Stimulated activated CD4-positive, alpha-beta T cell treated with anti-CD3 and anti-CD28 coated beads, Interleukin-2, amount 100 ng/mL, for 48 hours (primary cell): Measurements from ENCODE around the gene SREBF1.

Source experiments
- DNase-seq, 2 donors: peaks; one replicate each; pipeline ENCODE4 v3.0.0-alpha.2; 2020

SREBF1 gene

DNA sequence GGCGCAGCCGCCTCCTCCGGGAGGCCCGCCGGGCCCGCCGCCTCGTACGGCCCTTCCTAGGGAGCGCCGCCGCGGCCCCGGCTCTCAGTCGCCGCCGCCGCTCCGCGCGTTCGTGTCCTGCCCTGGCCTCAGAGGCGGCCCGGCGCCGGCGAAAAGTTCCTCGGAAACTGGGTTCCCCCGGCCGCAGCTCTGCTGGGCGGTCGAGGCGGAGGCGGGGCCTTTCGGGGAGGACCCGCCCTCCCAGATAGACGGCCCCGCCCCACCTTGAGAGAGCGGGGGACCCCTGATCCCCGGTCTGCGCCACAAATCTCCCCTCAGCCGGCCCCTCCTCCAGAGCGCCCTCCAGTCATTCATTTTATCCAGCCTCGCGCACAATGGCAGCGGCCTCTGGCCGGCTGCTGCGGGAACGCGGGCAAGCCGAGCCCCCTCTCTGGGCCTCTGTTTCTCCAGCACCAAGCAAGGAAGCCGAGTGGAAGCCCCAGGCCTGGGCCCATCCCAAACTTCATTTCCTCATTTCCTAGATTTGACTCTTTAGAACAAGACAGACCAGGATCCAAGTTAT, at the start of gene SREBF1:
TSS of gene SREBF1 (minus strand) at position 169 of the 562 bp plus-strand sequence. CDS start 169 bp downstream, outside the sequence.
- DNase-seq = peak; percentile 47 to 61

DNA sequence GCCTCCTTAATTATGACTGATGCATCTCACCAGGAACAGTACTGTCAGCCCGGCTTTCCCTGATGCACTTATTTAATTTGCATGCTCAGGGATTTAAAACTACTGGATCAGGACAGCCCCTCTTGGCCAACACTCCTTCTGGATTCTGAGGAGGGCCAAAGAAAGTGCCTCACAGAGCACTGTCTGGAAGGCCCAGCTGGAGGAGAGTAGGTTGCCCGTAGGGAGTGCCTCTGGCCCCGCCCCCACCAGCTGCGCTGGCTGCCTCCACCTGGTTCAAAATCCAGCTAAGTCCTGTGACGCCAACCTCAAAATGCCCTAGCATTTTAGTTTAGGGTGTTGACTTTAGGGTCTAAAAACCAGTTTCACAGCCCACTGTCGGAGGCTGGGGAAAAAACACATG, 49.4 kb upstream of the SREBF1 start:
- DNase-seq = no peak

DNA sequence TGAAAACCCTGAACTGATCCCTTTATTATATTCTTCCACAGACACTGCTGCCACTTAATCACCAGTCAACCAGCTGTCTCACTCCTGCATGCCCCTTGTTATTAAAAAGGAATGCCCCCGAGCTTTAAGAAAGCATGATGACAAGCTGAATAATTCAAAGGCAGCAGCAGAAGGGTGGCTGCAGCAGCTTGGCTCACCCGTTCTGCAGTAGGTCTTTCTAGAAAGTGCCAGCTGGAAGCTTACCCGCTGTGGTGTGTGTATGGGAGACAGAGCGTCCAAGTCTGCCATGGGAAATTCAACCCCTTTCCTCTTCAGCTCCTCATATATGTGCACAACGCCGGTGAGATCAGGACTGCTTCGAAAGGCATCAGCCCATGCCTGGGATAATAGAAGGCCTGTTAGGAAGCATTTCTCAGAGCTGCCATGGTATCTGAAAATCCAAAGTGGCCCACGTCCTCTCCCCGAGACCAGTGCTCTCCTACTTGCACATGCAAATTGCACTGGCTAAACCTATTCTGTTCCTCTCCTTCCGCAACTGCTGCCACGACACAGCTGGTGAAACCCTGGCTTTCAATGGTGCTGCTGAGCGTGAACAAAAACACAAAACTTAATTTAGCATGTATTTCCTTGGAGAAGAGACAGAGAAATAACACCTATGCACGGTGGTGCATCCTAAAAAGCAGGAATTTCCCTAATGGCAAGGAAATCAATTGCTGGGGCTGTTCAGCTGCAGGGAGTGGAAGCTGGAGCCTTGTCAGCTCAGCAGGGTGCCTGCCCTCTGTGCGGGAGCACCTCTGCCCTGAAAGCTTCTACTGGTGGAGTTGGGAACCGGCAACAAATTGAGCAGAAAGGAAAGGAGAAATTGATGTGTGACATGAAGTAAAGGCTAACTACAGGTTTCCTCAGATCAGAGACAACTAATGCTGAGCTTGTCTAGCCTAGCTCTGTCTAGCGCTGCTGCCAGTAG, 47.9 kb upstream of the SREBF1 start:
- no peak for DNase-seq

DNA sequence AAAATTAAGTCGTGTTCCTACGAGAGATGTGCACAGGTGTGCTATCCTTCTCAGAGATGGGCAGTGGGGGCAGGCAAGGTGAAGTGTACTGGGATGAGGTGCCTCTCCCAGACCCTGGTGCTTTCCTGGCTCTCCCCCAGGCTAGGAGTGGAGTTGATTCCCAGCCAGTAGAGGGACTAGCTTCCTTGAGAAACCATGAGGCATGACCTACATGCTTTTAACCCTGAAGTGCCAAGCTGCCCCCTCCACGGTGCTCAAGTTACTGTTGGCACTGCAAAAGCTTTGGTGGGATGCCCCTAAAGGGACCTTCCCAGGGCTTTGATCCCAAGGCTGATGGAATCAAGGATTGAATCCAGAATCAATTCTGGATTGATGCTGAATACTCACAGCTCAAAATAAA, 47.0 kb upstream of the SREBF1 start:
- DNase-seq = no peak

DNA sequence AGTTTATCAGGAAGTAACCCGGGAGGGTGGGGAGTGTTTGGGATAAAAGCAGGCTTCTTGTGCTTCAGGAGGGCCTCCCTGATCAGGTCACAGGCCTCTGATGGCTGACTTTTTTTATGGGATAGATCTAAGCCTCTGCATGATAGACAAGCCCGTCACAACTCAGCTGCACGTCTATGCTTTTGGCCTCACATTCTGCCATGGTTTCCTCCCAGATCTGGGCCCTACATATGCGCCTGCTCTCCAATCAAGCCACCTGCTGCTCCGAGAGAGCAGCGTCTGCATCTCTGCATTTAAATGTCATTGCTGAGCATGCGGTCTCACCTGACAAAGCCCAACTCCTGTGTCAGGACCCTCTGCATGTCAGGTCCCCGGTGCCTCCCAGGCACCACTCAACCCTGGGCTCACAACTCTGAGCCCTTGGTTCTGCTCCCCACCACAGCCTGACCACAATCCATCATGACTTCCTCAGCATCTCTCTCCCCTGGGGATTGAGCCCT, 45.3 kb upstream of the SREBF1 start:
- no peak for DNase-seq

DNA sequence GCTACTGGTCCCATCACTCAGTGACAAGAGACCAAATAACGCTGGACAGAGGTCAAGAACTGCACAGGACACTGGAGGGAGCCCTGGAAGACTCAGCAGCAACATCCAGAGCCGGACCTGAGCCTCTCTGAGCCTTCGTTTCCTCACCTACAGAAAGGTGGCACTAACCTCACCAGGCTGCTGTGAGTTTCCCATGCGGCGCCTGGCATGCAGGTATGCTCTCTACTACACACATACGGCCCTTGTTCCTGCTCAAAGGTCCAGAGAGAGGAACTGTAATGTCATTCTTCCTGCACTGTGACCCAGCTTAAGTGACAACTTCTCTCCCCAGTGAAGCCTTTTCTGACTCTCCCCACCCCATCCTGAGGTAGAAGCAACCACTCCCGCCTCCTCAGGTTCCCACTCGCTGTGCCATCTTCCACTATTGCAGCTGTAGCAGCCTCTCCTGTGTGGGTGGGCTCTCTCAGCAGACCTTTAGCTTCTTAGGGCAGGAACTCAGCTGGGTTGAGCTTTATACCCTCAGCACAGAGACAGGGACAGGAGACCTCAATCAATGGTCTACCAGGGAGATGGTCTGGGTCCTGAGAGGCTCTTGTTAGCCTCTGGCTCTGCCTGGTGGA, 43.9 kb upstream of the SREBF1 start:
- DNase-seq = no peak

DNA sequence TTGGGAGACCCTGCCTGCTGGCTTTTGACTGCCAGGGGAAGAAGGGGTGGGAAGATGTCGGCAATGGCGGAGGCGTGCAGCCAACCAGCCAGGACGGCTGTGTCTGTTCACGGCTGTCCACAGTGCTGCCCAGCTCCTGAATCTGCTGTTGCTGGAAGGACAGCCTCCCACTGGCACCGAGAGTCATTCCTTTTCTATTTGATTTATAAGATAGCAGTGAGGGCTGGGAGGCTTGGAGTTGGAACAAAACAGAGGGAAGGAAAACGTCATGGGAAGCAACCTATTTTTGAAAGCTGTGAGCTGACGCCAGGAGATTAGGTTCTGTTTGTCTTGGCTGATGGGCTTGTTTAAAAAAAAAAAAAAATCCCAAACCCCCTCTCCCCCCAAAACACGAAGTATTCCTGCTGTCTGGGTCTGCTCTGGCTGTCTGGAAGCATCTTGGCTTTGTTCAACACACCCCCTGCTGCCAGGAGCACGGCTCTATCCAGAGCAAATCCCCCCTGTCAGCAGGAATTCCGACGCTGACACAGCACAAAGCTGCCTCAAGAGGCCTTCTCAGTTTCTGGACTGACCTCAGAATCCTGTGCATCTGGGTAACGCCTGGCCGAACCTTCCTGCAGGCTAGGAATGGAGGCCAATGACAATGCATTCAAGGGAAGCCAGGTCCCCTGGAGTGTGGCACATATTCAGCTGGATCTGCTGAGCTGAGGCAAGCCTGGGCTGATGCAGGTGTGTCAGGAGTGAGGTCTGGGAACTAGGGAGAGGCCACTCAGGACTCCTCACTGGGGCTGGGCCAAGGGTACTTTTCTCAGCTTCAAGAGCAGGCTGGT, 41.0 kb upstream of the SREBF1 start:
- DNase-seq = no peak

DNA sequence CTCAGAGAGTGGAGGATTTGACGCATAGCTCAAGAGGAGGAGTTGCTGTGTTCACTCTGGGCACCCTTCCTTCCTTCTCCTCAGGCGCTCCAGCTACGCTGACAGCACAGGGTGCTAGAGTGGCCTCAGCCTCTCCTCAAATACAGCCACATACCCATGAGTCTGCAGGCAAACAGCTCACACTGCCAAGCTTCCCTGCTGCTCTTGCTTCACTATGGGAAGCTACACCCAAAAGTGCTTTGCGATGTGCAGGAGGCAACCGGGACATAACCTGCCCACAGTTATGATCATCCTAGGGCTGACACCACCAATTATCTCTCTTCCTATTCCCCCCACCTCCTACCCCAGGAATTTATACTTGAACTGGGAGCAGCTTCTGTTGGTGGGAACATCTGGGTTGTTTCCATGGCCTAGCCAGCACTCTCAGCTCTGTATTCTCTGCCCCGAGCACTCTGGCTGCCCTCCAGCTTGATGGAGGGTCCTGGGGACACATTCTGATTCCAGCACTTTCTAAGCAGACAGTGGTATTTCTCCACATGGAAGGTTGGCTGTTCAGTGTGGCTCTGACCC, 40.3 kb upstream of the SREBF1 start:
- DNase-seq = no peak

DNA sequence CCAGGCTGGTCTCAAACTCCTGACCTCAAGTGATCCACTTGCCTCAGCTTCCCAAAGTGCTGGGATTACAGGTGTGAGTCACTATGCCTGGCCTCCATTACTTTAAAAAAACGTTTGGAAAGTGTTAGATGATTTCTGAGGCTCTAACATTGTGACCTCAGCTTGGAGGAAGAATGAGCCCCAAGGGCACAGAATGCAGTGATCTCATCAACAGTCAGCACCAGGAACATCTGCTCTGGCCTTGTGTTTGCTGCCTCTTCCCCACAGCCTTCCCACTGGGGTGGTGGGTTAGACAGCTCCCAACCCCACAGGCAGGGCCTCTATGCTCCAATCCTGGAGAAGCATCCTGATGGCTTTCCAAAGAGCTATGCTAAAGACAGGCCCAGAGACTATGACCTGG, 37.7 kb upstream of the SREBF1 start:
- DNase-seq = no peak

DNA sequence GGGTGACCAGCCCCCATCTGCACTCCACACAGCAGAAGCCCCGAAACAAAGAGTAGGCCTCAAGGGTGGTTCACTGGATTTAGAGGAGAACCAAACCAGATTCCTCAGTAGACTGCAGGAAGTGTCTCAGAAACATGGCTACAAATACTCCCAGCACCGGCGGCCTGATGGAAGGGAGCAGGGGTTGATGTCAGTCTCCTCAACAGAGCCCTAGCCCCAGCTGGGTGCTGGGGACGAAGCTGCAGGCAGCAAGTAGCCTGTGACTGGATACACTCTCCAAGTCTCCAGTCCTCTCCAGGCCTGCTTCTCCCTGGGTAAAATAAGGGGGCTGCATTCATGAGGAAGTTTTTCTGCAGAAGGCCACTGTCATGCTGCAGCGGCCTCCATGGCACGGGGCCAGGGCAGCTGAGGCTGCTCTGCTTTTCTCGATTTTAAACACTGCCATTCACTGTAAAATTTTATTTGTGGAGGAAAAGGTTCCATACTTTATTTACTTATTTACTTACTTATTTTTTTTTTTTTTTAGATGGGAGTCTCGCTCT, 36.7 kb upstream of the SREBF1 start:
- no peak for DNase-seq

DNA sequence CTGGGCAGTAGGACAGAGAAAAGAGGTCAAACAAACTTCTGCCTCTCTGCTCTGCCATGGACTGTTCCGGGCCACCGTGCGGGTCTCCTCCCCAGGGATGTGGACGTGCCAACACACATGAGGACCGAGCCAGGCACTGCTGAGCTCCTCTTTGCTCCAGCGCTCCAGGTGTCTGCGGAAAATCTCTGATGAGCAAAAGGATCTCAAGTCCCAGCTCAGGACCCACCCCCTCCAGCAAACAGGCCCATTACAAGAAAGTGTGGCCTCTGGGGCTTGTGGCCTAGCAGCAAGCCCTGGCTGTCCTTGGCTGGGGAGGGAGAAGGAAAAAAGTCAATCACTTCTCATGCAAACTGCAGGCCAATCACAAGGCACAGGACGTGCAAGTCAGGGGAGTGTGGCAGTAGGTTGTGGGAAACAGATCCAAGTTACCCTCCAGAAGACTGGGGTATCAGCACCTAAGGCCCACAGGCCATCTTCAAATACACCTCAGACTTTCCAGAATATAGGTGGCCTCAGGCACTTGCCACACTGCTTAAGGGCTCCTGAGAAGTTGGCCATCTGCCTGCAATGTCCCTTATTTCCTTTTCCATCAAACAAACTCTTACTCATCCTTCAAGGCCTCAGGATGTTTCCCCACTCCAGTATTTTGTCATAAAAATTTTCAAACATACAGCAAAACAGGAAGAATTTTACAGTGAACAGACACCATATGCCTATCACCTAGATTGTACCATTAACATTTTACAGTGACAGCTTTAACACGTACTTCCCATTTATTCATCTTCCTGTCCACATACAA, 36.0 kb upstream of the SREBF1 start:
- DNase-seq = no peak

DNA sequence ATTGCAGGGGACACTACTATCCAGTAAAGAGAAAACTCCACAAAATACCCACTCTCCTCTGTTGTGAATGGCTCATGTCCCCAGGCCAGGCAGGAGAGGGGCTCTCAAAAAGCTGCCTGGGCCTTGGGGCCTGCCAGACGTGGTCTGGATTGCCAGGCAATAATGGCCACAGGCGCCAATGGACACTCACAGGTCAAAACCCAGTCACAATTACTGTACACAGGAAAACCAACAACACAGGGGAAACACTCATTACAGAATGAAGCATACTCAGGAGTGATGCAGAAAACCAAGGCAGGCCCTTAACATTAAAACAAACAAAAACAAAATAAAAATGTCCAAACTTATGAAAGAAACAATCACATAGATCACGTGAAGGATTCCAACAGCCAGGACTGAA, 35.1 kb upstream of the SREBF1 start:
- no peak for DNase-seq

DNA sequence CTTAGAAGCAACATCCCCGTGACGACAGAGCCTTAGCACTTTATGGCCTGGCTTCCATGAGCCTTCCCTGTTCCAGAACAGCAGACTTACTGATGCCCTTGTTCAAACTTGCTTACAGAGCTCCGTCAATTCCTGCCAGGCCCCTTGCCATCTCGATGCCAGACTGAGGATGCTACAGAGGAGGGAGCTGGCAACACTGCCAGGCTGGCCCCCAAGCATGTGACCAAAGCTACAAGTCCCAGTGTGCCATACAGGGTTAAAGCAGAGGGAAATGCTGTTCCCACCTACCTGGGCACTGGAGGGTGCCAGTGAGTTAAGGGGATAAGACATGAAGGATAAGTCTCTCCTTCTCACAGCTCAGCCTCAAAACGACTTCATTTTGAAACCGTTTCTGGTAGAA, 33.5 kb upstream of the SREBF1 start:
- DNase-seq = no peak

DNA sequence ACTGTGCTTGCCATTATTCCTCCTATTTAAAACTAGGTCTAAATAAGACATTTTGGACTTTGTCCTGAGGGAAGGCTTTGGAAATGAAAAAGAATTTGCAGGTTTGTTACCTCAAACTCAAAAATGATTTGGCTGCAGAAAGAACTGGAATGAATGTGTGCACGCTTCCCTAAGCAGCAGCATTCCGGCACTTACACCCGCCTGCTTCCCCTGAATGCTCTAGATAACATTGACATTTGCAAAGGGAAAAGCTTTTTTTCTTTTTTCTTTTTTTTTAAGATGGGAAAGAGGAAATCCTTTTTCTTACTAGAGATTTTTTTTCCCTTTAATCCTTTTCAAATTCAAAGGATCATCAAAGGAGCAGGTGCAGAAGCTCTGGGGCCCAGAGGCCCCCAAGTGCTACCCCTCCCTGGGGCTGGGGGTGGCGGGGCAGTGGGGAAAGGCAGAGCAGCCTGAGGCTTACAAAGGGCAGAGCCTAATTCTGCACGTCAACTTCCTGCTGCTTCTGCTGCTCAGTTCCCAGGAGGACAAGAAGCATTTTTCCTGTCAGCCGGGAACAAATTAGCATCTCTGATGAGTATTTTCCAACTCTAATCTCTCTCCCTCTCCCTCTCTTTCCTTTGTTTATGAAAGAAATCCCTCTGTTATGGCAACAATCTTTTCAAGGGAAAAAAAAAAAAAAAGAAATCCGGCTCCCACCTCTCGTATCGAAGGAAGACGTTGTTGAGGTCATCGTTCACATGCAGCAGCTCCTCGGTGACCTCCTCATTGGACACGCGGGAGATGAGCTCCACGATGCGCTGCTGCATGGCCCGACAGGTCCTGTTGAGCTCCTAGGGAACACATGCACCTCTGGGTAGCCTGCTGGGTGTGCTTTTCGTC, 32.1 kb upstream of the SREBF1 start:
- no peak for DNase-seq

DNA sequence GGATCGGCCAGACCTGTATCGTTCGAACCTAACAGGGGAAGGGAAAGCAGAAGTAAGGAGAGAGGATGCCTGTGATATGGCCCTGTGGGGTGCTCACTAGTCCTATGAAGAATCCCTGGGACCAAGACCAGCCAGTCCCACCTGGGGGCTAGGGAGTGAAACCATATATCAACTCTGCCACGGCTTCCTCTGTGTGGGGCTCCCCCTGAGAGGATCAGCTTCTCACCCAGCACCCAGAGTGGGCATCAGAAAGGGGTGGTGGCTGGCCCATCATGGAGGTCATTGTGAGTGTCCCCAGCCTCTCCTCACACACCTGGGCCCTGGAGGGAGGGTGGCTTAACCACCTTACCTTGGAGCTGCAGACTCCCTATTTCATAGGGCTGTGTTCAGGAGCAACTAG, 30.1 kb upstream of the SREBF1 start:
- DNase-seq = no peak

DNA sequence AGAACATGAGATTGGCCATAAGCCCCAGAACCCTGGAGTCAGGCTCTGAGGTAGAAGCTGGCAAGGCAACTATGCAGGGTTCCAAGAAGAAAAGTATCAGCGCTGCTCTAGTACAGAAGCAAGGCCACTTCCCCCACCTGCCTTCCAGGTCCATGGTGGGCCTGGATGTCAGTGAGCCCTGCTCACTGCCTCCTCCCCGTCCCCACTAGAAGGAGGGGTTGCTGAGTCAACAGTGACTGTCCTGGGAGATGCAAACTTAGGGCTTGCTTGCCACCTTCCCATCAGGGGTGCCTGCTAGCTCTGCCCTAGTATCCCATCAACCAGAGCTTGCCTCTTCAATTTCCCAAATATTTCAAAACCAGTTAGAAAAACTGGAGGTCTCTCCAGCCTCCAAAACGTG, 29.6 kb upstream of the SREBF1 start:
- no peak for DNase-seq

DNA sequence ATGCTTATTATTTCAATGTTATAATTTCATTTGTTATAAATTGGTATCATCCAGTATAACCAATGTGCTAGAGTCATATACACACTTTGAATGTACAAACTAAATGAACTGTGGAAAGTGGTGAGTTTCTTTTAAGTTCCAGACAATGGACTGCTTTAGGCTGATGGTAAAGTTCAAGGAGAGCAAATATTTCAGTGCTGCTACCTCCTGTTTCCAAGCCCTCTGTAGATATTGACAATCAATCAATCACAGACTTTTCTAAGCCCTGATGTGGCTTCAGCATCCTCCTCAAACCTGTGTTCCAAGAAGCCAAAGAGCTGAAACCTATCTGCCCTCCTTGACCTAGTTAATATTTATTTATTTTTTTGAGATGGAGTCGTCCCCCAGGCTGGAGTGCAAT, 28.2 kb upstream of the SREBF1 start:
- DNase-seq = no peak

DNA sequence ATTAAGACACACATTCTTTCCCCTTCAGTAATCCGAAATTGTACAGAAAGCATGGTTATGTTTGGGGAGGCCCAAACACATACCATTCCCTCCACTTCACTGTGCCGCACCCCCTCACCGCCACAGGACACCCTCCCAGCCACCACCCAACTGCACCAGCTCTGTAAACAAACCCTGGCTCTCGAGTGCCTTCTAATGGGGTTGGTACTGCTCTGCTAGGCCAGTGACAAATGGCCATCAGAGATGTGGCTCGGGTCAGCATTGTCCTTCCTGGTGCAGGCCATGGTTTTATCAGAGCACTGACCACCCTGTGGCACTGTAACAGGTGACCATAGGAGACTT, 24.0 kb upstream of the SREBF1 start:
- DNase-seq = no peak

DNA sequence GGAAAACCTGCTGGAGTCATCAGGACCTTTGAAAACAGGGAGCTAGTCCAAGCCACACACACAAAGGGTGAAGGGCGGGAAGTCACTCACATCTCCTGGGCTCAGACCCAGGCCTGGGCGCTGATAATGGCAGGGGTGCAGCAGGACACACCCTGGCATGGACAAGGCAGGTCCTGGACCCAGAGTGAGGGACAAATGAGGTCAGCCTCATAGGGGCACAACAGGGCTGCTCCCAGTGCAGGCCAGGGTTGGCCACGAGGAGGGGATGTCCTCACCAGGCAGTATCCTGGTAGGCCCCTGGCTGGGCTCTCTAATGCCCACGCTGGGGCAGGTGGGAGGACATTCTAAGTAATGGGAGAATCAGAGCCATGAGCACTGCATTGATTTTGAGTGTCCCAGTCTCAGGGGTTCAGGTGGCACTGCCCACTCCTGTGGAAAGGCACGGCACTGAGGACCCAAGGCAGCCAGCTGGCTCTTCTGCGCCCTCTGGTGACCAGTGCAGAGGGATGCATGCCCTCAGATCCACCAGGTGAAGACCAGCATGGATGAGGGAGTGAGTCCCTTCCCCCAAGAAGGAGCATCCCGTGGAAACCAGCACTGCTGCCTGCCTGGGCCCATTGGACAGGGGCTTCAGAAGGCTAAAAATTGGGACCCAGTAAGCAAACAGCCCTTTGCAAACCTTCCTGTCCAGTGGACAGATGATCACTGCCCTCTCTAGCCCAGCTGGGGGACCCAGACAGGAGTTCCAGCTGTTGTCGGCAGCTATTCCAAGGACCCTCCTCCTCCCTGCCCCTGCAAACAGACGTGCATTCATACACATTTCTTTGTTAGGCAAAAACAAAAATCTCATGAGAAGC, 23.4 kb upstream of the SREBF1 start:
- DNase-seq = peak; percentile 67 to 72
